ENCODE measurements around the gene PLPP7. TPM values are rescaled to one million over a fixed set of nuclear protein-coding genes. Genes with fewer than 3 reads are reported as not detected.
"Not testable (repeated sequence)": the region's sequence is repeated elsewhere in the genome, so short reads cannot be mapped to it uniquely, and the experiment has no call there.

Gene PLPP7
- total and polyA plus RNA-seq, 7 donors = 19.4 to 156 (median 90.5) TPM

DNA sequence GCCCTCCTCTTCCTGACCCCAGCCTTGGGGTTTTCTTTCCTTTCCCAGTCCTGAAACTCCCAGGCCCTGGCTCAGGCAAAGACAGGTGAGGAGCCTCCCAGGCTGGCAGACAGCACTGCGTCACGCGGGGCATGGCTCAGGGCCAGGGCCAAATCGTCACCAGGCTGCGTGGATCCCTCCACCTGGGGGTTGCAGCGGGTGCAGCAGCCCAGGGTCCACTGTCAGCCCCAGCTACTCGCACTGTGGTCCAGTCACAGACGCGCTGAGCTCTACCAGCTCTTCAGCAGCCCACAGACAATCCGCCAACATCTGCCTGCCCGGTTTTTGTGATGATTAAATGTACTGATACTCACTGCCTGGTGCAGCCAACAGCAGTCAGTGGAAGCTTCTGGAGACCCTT lies 25.3 kb upstream of the PLPP7 start:
- H3K4me1 ChIP-seq = peaks cover 37% of the 10 kb centered on the region
- TF ChIP-seq, protein P1, sequence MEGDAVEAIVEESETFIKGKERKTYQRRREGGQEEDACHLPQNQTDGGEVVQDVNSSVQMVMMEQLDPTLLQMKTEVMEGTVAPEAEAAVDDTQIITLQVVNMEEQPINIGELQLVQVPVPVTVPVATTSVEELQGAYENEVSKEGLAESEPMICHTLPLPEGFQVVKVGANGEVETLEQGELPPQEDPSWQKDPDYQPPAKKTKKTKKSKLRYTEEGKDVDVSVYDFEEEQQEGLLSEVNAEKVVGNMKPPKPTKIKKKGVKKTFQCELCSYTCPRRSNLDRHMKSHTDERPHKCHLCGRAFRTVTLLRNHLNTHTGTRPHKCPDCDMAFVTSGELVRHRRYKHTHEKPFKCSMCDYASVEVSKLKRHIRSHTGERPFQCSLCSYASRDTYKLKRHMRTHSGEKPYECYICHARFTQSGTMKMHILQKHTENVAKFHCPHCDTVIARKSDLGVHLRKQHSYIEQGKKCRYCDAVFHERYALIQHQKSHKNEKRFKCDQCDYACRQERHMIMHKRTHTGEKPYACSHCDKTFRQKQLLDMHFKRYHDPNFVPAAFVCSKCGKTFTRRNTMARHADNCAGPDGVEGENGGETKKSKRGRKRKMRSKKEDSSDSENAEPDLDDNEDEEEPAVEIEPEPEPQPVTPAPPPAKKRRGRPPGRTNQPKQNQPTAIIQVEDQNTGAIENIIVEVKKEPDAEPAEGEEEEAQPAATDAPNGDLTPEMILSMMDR (IDR thresholded peaks at IDR 0.05) = no peak
- H3K27me3 ChIP-seq (ENCODE audit: insufficient read depth in 3 of 3, low read length in 2 of 3) = no peaks in the 10 kb centered on the region
- ATAC-seq (peak; percentile 43 to 68 (median 58)), DNase-seq (peak in 1 of 2 donors; percentile 74)
- H3K4me3 ChIP-seq = no peak overlapping the region
- H3K36me3 ChIP-seq (ENCODE audit: insufficient read depth in 1 of 2, low read depth in 1 of 2) = peaks cover 0 to 35% of the 10 kb centered on the region in 2 donors
- intact Hi-C loops (cut with DNase I) = no loop called here
- no peaks in the 10 kb centered on the region for H3K9me3 ChIP-seq
- peak overlapping the region; percentile 73 for H3K27ac ChIP-seq
- WGBS, 3 donors = 48 to 58% (median 49%) methylated on average over 11 of the region's 11 CpGs

DNA sequence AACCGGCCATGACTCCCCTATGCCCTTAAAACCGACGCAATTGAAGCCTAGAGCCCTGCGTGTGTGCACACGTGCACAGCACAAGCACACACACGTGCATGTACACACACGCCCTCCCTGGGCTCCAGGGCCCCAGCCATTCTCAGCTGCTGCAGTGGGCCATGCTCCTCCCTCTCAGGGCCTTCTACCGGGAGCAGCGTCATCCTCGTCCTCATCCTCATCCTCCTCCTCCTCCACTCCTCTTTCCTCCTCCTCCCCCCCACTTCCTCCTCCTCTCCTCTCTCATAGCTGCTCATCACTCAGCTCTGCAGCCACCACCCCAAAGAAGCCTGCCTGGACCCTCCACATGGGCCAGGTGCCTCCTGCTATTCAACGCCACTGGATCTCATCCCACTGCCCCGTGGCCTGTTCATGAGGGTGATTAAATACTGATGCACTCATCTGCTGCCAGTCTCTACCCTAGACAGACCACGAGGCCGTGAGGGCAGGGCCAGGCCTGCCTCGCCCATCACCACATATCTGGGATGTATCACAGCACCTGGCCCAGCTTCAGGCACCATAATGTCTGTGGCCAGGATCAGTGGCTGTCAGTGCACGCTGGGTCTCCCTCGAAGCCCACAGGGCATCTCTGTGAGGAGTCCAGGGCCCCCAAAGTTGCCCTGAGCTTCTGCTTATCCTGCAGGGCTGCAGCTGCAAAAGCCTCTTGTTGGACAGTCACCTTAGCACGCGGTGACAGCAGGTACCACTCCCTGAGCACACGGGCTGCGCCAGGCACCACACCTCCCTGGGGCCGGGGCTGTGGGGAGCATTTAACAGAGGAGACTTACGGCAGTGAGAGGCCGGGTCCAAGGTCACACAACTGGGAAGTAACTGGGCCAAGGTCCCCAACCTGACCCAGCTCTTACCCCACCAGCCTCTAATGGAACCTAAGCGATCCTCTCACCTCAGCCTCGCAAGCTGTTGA lies 23.0 kb upstream of the PLPP7 start:
- Histone ChIP-seq H3K4me1 (peaks cover 60% of the 10 kb centered on the region), H3K9me3 (no peaks in the 10 kb centered on the region), H3K36me3 (ENCODE audit: insufficient read depth in 1 of 2, low read depth in 1 of 2) (peaks cover 0 to 12% of the 10 kb centered on the region in 2 donors), H3K27me3 (ENCODE audit: insufficient read depth in 3 of 3, low read length in 2 of 3) (no peaks in the 10 kb centered on the region), H3K4me3 (no peak overlapping the region), H3K27ac (peak overlapping the region; percentile 73)
- intact Hi-C loops (cut with DNase I) = no loop called here
- DNase-seq = peak in 1 of 2 donors; percentile 78
- peak; percentile 31 to 57 (median 44) for ATAC-seq
- 46 to 57% (median 47%) methylated on average over 26 of the region's 26 CpGs for WGBS, 3 donors
- TF ChIP-seq, protein P1 (IDR thresholded peaks at IDR 0.05) = no peak

- DNase-seq = peak; percentile 76 to 90
- no peaks in the 10 kb centered on the region for H3K9me3 ChIP-seq
- peak overlapping the region; percentile 25 for H3K4me3 ChIP-seq
- 40 to 49% (median 48%) methylated on average over 20 of the region's 20 CpGs for WGBS, 3 donors
- TF ChIP-seq, protein P1 (IDR thresholded peaks at IDR 0.05) = no peak
- no peaks in the 10 kb centered on the region for H3K36me3 ChIP-seq (ENCODE audit: insufficient read depth in 1 of 2, low read depth in 1 of 2)
- H3K27ac ChIP-seq = peak overlapping the region; percentile 98
- no peaks in the 10 kb centered on the region for H3K27me3 ChIP-seq (ENCODE audit: insufficient read depth in 3 of 3, low read length in 2 of 3)
- H3K4me1 ChIP-seq = peaks cover 87% of the 10 kb centered on the region
- intact Hi-C loops (cut with DNase I) = no loop called here
- peak; percentile 19 to 36 (median 27) for ATAC-seq
Observed at GRCh38 chr9:131270171-131271015, 19.1 kb upstream of the PLPP7 start.

- intact Hi-C loops (cut with DNase I); DNase-seq: not testable (repeated sequence)
- H3K4me3 ChIP-seq = peak overlapping the region; percentile 22
Observed at GRCh38 chr9:131271016-131271273, 18.6 kb upstream of the PLPP7 start.

GRCh38 chr9:131271506-131271931 lies 18.0 kb upstream of the PLPP7 start:
- H3K27me3 ChIP-seq (ENCODE audit: insufficient read depth in 3 of 3, low read length in 2 of 3) = no peaks in the 10 kb centered on the region
- DNase-seq (peak; percentile 21 to 61), ATAC-seq (no peak)
- TF ChIP-seq, protein P1 (IDR thresholded peaks at IDR 0.05) = no peak
- intact Hi-C loops (cut with DNase I) = no loop called here
- H3K36me3 ChIP-seq (ENCODE audit: insufficient read depth in 1 of 2, low read depth in 1 of 2) = no peaks in the 10 kb centered on the region
- H3K27ac ChIP-seq = peak overlapping the region; percentile 98
- 25 to 35% (median 34%) methylated on average over 6 of the region's 6 CpGs for WGBS, 3 donors
- H3K9me3 ChIP-seq = no peaks in the 10 kb centered on the region
- H3K4me1 ChIP-seq = peaks cover 85% of the 10 kb centered on the region
- H3K4me3 ChIP-seq = peak overlapping the region; percentile 22

More at GRCh38 chr9:131271016-131271273, 18.6 kb upstream of the PLPP7 start:
- Histone ChIP-seq H3K27ac (peak overlapping the region; percentile 98), H3K4me1 (peaks cover 86% of the 10 kb centered on the region)
- WGBS, 3 donors = 73 to 83% (median 82%) methylated on average over 1 of the region's 1 CpG
- not testable (repeated sequence) for ATAC-seq; H3K27me3 ChIP-seq (ENCODE audit: insufficient read depth in 3 of 3, low read length in 2 of 3); H3K9me3 ChIP-seq; H3K36me3 ChIP-seq (ENCODE audit: insufficient read depth in 1 of 2, low read depth in 1 of 2)
